Subcutaneous abdominal adipose tissue (tissue), 5 donors: ENCODE data around the gene DPPA2.

Source experiments
- H3K27ac ChIP-seq: one replicate; pipeline ENCODE4 v1.7.0; 2013; ENCODE audit warnings: low read depth, mild to moderate bottlenecking, inconsistent platforms, low read length, moderate library complexity
- H3K27me3 ChIP-seq, 5 donors: one replicate each; pipeline ENCODE4 v1.7.0; 2013; ENCODE audit warnings: low read length in 5 of 5, inconsistent platforms in 1 of 5; ENCODE audit not compliant: control insufficient read depth in 5 of 5, insufficient read depth in 4 of 5
- H3K36me3 ChIP-seq, 5 donors: one replicate each; pipeline ENCODE4 v1.7.0; 2013; ENCODE audit warnings: low read length in 5 of 5; ENCODE audit not compliant: control insufficient read depth in 5 of 5, insufficient read depth in 5 of 5
- H3K4me1 ChIP-seq, 5 donors: one replicate each; pipeline ENCODE4 v1.7.0; 2013; ENCODE audit warnings: low read length in 5 of 5, mild to moderate bottlenecking in 3 of 5, moderate library complexity in 1 of 5; ENCODE audit not compliant: control insufficient read depth in 5 of 5, insufficient read depth in 5 of 5
- H3K4me3 ChIP-seq, 5 donors: one replicate each; pipeline ENCODE4 v1.7.0; 2013; ENCODE audit warnings: low read length in 5 of 5, low read depth in 1 of 5
- H3K9ac ChIP-seq, 5 donors: one replicate each; pipeline ENCODE4 v1.7.0; 2013; ENCODE audit warnings: low read length in 5 of 5, mild to moderate bottlenecking in 4 of 5, moderate library complexity in 3 of 5
- H3K9me3 ChIP-seq, 5 donors: one replicate each; pipeline ENCODE4 v1.7.0; 2013; ENCODE audit warnings: low read length in 5 of 5; ENCODE audit not compliant: control insufficient read depth in 5 of 5
- donor health status: healthy.
- donor health status: healthy.
- donor health status: healthy.
- donor health status: healthy.
- donor health status: healthy.

DPPA2 gene

GRCh38 chr3:109268181-109268580 lies 48.1 kb downstream of the DPPA2 start:
- no peak overlapping the region for H3K27ac ChIP-seq
- peaks cover 0 to 5% (median 3%) of the 10 kb centered on the region in 5 donors for H3K9me3 ChIP-seq
- no peaks in the 10 kb centered on the region for H3K27me3 ChIP-seq
- H3K4me1 ChIP-seq, result no peaks in the 10 kb centered on the region
- no peak overlapping the region for H3K9ac ChIP-seq
- H3K36me3 ChIP-seq, result no peaks in the 10 kb centered on the region
- H3K4me3 ChIP-seq, result no peak overlapping the region

- no peak overlapping the region for H3K4me3 ChIP-seq
- H3K9me3 ChIP-seq, result peaks cover 0 to 5% (median 3%) of the 10 kb centered on the region in 5 donors
- H3K27me3 ChIP-seq, result no peaks in the 10 kb centered on the region
- H3K36me3 ChIP-seq, result no peaks in the 10 kb centered on the region
- no peak overlapping the region for H3K27ac ChIP-seq
- no peaks in the 10 kb centered on the region for H3K4me1 ChIP-seq
- no peak overlapping the region for H3K9ac ChIP-seq
Measured at GRCh38 chr3:109265295-109265694, 51.0 kb downstream of the DPPA2 start.

GRCh38 chr3:109257269-109257668 lies 59.0 kb downstream of the DPPA2 start:
- no peaks in the 10 kb centered on the region for H3K27me3 ChIP-seq
- H3K4me3 ChIP-seq, result no peak overlapping the region
- H3K9me3 ChIP-seq, result no peaks in the 10 kb centered on the region
- H3K36me3 ChIP-seq, result no peaks in the 10 kb centered on the region
- H3K27ac ChIP-seq, result no peak overlapping the region
- peaks cover 0 to 11% (median 0%) of the 10 kb centered on the region in 5 donors for H3K4me1 ChIP-seq
- no peak overlapping the region for H3K9ac ChIP-seq

- Histone ChIP-seq H3K27ac (no peak overlapping the region), H3K4me1 (peaks cover 0 to 11% (median 0%) of the 10 kb centered on the region in 5 donors), H3K9ac (no peak overlapping the region), H3K36me3 (no peaks in the 10 kb centered on the region), H3K27me3 (no peaks in the 10 kb centered on the region), H3K9me3 (no peaks in the 10 kb centered on the region), H3K4me3 (no peak overlapping the region)
Measured at GRCh38 chr3:109254770-109255169, 61.5 kb downstream of the DPPA2 start.

- Histone ChIP-seq H3K9ac (no peak overlapping the region), H3K27me3 (no peaks in the 10 kb centered on the region), H3K4me3 (no peak overlapping the region), H3K27ac (no peak overlapping the region), H3K4me1 (peaks cover 0 to 8% (median 0%) of the 10 kb centered on the region in 5 donors), H3K36me3 (no peaks in the 10 kb centered on the region), H3K9me3 (no peaks in the 10 kb centered on the region)
Measured at GRCh38 chr3:109252641-109253040, 63.7 kb downstream of the DPPA2 start.
